Choroid plexus epithelial cell (primary cell): ENCODE data around the gene LAMA4.

Source experiments
- DNase-seq: peaks from one replicate; pipeline ENCODE4 v3.0.0-alpha.2; 2010; ENCODE audit warnings: low read depth
- H3K4me3 ChIP-seq: 2 replicates; pipeline ENCODE4 v1.5.1; 2011; ENCODE audit warnings: low read depth, mild to moderate bottlenecking, control low read depth, low read length, moderate library complexity
- TF ChIP-seq, protein P1 (sequence below): conservative IDR thresholded peaks from 2 replicates; pipeline ENCODE4 v1.5.1; 2011; ENCODE audit warnings: low read depth, mild to moderate bottlenecking, control low read depth, inconsistent platforms, low read length, moderate library complexity

LAMA4 gene

GRCh38 chr6:112223070-112223861 lies 31.1 kb downstream of the LAMA4 start:
- TF ChIP-seq, protein P1, sequence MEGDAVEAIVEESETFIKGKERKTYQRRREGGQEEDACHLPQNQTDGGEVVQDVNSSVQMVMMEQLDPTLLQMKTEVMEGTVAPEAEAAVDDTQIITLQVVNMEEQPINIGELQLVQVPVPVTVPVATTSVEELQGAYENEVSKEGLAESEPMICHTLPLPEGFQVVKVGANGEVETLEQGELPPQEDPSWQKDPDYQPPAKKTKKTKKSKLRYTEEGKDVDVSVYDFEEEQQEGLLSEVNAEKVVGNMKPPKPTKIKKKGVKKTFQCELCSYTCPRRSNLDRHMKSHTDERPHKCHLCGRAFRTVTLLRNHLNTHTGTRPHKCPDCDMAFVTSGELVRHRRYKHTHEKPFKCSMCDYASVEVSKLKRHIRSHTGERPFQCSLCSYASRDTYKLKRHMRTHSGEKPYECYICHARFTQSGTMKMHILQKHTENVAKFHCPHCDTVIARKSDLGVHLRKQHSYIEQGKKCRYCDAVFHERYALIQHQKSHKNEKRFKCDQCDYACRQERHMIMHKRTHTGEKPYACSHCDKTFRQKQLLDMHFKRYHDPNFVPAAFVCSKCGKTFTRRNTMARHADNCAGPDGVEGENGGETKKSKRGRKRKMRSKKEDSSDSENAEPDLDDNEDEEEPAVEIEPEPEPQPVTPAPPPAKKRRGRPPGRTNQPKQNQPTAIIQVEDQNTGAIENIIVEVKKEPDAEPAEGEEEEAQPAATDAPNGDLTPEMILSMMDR: no peak
- H3K4me3 ChIP-seq: no peak overlapping the region
- peak; percentile 95 for DNase-seq

DNA sequence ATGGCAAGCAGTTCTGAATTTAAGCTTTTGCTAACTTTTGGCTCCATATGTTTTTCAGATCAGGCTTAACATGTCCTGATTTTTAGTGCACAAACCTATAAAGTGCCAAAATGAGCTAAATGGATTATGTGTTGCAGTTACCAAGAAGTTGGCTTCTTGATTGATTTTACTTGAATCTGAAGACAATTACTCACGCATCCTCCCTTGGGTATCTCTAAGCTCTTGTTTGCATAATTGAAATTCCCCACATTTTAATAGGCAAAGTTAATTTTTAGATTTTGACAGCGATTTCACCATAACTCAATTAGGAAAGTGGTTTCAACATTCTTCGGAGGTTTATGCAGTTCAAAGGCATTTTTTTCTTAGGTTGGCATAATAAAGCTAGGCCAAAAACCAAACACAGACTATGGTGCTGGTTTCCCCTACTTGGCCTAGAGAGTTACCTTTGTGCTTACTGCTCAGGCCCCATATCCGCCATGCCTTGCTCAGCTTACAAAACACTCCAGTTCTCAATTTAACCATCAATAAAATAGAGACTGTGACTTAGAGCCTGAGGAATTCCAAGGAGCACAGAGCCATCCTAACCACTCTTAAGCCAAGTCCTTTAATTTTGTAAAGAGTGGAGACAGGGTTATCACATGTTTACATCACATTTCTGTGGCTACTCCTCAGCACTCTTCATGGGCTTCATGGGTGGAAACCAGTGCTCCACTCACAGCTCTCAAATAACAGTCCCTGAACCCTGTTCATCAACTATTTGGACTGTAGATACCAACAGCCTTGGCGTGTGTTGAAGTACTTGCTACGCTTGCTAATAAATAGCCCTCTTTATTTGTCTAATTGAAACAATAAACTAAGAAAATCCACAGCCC lies 32.1 kb downstream of the LAMA4 start:
- DNase-seq: peak; percentile 85
- TF ChIP-seq, protein P1: no peak
- no peak overlapping the region for H3K4me3 ChIP-seq

GRCh38 chr6:112221561-112221960 lies 32.8 kb downstream of the LAMA4 start:
- peak; percentile 61 for DNase-seq
- TF ChIP-seq, protein P1: no peak
- no peak overlapping the region for H3K4me3 ChIP-seq

- H3K4me3 ChIP-seq: no peak overlapping the region
- DNase-seq: peak; percentile 44
- TF ChIP-seq, protein P1: no peak
Observed at GRCh38 chr6:112218563-112218962, 35.8 kb downstream of the LAMA4 start.

- H3K4me3 ChIP-seq: no peak overlapping the region
- DNase-seq: peak; percentile 84
- TF ChIP-seq, protein P1: no peak
Observed at GRCh38 chr6:112216662-112217551, 37.5 kb downstream of the LAMA4 start.

- no peak overlapping the region for H3K4me3 ChIP-seq
- TF ChIP-seq, protein P1: no peak
- peak; percentile 45 for DNase-seq
Observed at GRCh38 chr6:112215488-112216284, 38.7 kb downstream of the LAMA4 start.
